HG02870 (cell line): ENCODE measurements around the gene COL4A2.

Source experiments
- ATAC-seq: cut with Tn5 transposase; IDR thresholded peaks from one replicate; pipeline ENCODE4 v1.9.1; 2021; ENCODE audit warnings: mild to moderate bottlenecking, moderate library complexity; ENCODE audit not compliant: unreplicated experiment

The COL4A2 gene

GRCh38 chr13:110272227-110272626 is 34.9 kb upstream of the COL4A2 start:
- no peak for ATAC-seq

DNA sequence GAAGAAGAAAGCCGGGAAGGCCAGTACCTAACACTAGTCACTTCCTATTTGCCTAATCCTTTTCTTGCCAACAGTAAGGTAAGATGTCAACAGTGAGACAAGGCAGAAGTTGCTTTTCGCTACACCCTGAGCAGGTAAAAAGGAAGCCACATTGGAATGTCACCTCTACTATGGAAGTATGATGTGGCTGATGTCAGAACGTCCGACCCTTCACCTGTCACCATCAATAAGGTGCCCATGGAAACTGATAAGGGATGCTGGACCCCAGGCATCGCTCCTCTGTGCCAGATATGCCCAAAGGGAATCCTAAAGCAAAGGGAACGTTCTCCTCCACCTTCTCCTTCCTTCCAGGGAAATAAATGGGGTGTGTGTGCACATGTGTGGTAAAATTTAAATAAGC is 34.4 kb upstream of the COL4A2 start:
- ATAC-seq, result no peak

DNA sequence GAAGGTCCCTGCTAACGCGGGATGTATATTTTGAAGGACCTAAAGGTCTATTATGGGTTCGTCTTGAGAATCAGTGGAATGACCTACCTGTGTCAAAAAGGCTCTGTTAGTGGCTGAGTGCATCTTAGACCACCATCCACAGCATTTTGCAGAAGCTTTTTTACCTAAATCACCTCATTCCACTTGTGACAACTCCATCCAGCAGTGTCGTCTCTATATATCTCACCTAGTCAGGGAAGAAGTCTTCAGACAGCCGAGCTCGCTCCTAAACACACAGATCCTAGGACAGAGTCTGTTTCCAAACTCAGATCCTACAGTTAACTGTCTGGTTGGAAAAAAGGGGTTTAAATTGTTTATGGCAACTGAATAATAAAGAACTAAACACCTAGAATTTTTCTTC is 33.8 kb upstream of the COL4A2 start:
- no peak for ATAC-seq

DNA sequence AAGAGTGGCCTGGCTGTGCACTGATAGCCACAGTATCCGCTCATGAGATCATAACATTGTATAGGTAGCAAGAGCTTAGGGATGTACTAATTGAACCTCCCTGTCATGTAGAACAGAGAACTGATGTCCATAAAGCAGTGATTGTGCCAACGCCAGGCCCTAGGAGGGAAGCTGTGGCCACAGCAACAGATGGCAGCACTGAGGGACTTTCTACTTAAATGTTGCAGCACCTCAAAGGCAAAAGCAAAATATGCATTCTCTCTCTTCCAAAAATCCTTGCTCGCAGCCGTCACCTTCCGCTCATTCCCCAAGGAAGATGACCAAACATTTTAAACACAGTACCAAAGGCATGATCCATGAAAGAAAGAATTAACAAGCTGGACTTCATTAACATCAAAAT is 32.4 kb upstream of the COL4A2 start:
- no peak for ATAC-seq

DNA sequence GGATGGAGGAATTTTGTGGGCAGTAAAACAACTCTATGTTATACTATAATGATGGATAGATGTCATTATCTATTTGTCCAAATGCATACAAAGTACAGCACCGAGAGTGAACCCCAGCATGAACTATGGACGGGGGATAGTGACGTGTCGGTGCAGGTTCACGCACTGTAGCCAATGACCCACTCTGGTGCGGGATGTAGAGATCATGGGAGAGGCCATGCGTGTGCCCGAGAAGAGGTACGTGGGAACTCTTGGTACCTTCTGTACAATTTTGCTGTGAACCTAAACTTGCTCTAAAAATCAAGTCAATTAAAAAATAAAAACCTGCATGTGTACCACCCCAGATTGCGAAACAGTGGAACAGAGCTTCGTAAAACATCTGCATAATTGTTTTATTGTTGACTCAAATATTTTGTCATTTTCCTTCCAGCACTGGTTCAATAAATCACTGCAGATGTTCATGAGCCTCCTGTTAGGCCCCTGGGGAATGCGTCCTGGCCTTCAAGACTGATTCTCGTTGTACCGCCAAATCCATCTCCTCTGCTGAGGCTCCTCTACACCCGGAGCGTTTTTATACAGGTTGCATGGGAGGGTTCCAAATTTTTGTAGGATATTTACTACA is 31.0 kb upstream of the COL4A2 start:
- ATAC-seq, result no peak

- ATAC-seq, result no peak
Measured at GRCh38 chr13:110276553-110276950, 30.5 kb upstream of the COL4A2 start.

DNA sequence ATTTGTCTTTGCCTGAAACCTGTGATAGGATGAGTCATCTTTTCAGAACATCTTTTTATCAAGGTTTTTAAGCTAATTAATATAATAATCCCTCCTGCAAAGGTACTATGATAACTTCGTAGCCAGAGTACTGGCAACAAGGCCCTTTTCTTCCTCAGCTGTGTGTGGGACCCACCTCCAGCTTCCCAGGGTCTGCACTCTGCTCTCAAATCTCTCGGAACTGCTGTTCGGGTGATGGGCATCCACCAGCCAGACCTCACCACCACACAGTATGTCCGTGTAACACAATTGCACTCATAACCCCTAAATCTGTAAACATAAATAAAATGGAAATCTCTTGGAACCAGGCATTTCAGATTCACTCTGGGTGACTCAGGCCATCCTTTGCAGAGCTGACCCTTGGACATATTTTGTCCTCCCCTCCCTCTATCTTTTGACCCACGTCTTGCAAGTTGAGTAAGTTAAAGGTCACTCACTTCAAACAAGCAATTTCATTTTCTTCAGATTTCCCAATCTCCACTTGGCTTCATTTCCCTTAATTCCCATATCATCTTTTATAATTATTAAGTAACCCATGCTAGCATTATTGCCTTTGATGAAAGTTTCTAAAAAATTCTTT is 29.6 kb upstream of the COL4A2 start:
- no peak for ATAC-seq

- no peak for ATAC-seq
Measured at GRCh38 chr13:110278859-110279258, 28.2 kb upstream of the COL4A2 start.

GRCh38 chr13:110279684-110280083 is 27.4 kb upstream of the COL4A2 start:
- ATAC-seq, result no peak

GRCh38 chr13:110280231-110280813 is 26.8 kb upstream of the COL4A2 start:
- no peak for ATAC-seq

DNA sequence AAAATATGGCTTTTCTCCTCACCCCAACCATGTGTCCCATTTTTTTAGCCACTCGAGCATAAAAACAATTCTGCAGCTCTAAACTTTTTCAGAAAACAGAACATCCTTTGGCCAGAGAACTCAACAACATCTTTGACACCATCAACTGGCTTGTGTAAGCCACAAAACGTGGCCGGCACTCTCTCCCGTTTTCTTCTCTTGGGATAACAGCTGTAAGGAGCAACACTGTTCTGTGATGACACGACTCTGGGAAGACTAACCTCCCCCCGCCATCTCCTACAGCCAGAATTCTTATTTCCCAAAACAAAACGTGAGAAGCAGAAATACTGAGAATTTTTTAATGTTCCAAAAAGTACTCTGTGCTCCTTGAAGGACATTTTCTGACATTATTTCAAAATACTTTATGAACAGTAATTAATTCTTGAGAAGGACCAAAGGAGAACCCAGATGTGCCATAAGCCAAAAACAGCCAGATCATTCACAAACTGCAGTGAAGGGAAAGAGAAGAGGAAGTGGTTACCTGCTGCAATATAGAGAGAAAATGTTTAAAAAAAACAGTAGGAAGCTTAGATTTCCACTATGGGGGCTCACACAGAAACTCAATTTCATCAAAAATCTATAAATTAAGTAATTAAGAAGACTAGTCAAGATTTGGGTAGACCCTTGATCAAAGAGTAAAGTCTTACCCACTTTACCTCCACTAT is 25.9 kb upstream of the COL4A2 start:
- no peak for ATAC-seq

DNA sequence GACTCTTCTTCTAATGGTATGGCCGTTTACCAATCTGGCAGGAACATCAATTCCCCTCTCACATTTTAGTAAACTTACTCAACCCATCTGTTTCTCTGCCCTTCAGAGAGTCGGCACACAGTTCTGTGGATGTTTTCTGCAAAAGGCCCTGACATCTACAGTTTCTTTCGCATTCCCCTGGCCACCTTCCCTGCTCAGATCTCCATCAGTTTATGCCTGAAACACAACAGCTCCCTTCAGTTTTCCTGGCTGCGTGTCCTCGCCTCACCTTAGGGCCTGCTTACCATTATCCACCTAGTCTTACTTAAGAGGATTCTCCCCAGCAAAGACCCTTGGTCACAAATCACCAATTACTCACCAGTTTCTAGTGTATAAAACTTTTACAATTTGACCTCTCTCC is 25.3 kb upstream of the COL4A2 start:
- no peak for ATAC-seq

DNA sequence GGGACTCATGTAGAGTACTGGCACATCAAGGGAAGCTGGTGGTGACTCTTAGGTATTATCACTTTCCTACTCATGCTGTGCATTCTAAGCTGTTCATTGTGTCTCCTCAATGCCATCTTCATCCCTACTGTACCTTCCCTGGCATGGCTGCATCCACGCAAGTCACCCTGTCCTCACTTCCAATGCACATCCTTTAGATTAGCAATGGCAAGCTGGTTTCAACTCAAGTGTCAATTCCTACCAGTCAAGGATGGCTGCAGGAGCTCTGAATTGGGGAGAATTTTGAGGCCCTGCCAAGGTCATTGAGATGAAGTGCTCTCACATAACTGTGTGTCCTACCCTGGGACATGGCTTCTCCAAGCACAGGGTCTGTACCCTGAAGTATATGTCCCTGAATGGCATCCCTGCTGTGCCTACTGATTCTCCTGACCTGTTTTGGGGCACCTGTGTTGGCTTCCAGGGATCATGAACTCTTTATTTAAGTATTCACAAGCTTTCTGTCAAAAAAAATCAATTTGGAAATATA is 24.7 kb upstream of the COL4A2 start:
- no peak for ATAC-seq

GRCh38 chr13:110283736-110284517 is 23.2 kb upstream of the COL4A2 start:
- ATAC-seq, result no peak

GRCh38 chr13:110284779-110285484 is 22.2 kb upstream of the COL4A2 start:
- ATAC-seq, result no peak

GRCh38 chr13:110285991-110286832 is 20.9 kb upstream of the COL4A2 start:
- no peak for ATAC-seq

- no peak for ATAC-seq
Measured at GRCh38 chr13:110286833-110287819, 20.0 kb upstream of the COL4A2 start.

GRCh38 chr13:110289174-110289573 is 17.9 kb upstream of the COL4A2 start:
- ATAC-seq, result no peak
